Thymus (tissue), 14 donors: ENCODE measurements around the gene LALBA. TPM values are rescaled to one million over a fixed set of nuclear protein-coding genes. Genes with fewer than 3 reads are reported as not detected.

Source experiments
- DNase-seq, 9 donors: peaks; one replicate each; pipeline ENCODE4 v3.0.0-alpha.2; 2013; ENCODE audit warnings: low spot score in 9 of 9, low read depth in 6 of 9, missing footprints in 1 of 9
- H3K27ac ChIP-seq, 2 donors: one replicate each; pipeline ENCODE4 v1.5.1; 2013; ENCODE audit warnings: control low read depth in 1 of 2, low read depth in 1 of 2, low read length in 1 of 2, mild to moderate bottlenecking in 1 of 2, moderate library complexity in 1 of 2
- H3K27me3 ChIP-seq, 2 donors: one replicate each; pipeline ENCODE4 v1.5.1; 2013; ENCODE audit warnings: low read length in 1 of 2; ENCODE audit not compliant: control insufficient read depth in 2 of 2, insufficient read depth in 1 of 2
- H3K36me3 ChIP-seq, 2 donors: one replicate each; pipeline ENCODE4 v1.5.1; 2013; ENCODE audit warnings: low read length in 1 of 2, mild to moderate bottlenecking in 1 of 2, moderate library complexity in 1 of 2; ENCODE audit not compliant: control insufficient read depth in 2 of 2, insufficient read depth in 2 of 2
- H3K4me1 ChIP-seq, 2 donors: one replicate each; pipeline ENCODE4 v1.5.1; 2013; ENCODE audit warnings: low read length in 2 of 2; ENCODE audit not compliant: control insufficient read depth in 2 of 2, insufficient read depth in 2 of 2
- H3K4me3 ChIP-seq, 2 donors: one replicate each; pipeline ENCODE4 v1.5.1; 2013; ENCODE audit warnings: low read length in 2 of 2, control low read depth in 1 of 2, mild to moderate bottlenecking in 1 of 2
- H3K9me3 ChIP-seq, 2 donors: one replicate each; pipeline ENCODE4 v1.5.1; 2013; ENCODE audit warnings: low read length in 1 of 2, mild to moderate bottlenecking in 1 of 2; ENCODE audit not compliant: control insufficient read depth in 2 of 2, insufficient read depth in 1 of 2
- WGBS: extraction: QIAGEN DNeasy Blood & Tissue Kit; methylation state at CpG from one replicate; pipeline ENCODE4 v1.1.7; 2013; 5-methylcytosine and 5-hydroxymethylcytosine counted together
- long read RNA-seq, 10 donors: transcript quantifications; one replicate each; lab custom pipeline, GENCODE V29; 2026
- polyA plus RNA-seq: library from polyadenylated mRNA; stranded (reverse); fragments of 200-250 nt; gene quantifications from one replicate; pipeline ENCODE4 v1.2.3, GENCODE V29; 2013
- total RNA-seq: library from RNA; stranded (reverse); fragments of 120-200 nt; gene quantifications from one replicate; pipeline ENCODE4 v1.2.4, GENCODE V29; 2013
- donor health status: healthy.

Gene LALBA
- 0.14 TPM for total RNA-seq
- polyA plus RNA-seq = 0.68 TPM
- long read RNA-seq, donor 1 = 0 reads
- long read RNA-seq, donor 2 = 0 reads
- long read RNA-seq, donor 3 = 0 reads
- long read RNA-seq, donor 4 = 0 reads
- long read RNA-seq, donor 5, partial matches to known transcripts = 0 of 1 reads
- long read RNA-seq, donor 5, other reads (novel, unspliced or antisense) = 0 of 1 reads
- long read RNA-seq, donor 6 = 0 reads
- long read RNA-seq, donor 7 = 0 reads
- long read RNA-seq, donor 8 = 0 reads
- long read RNA-seq, donor 9 = 0 reads
- long read RNA-seq, donor 10 = 0 reads

DNA sequence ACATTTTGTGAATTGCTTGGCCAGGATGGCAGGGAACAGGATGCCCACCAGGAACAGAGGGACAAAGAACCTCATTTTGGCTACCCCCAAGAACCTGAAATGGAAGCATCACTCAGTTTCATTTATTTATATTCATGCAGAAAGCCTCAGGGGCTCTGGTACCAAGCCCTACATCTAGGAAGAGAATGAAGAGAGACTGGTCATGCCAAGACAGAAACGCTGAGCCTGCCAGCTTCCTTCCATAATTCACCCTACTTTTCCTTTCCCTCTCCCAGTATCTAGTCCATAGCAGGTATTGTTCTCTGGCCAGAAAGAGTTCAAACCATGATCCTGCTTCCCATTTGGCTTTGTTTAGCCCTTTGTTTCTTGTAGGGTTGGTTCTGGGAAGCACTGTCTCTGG is at the start of gene LALBA:
LALBA (minus strand) TSS at position 101 of the 400 bp plus-strand sequence; CDS start at position 75, 26 bp downstream.
- DNase-seq = no peak
- Histone ChIP-seq H3K27ac (no peak within 1 kb of the TSS), H3K4me1 (no peaks in the 10 kb centered on the region), H3K27me3 (no peaks in the 10 kb centered on the region), H3K36me3 (no peaks in the 10 kb centered on the region), H3K4me3 (no peak within 1 kb of the TSS), H3K9me3 (no peaks in the 10 kb centered on the region)
- WGBS = 77% methylated on average over 1 of the region's 1 CpG

GRCh38 chr12:48618541-48618940 is 48.7 kb upstream of the LALBA start:
- Histone ChIP-seq H3K27ac (no peak overlapping the region), H3K27me3 (no peaks in the 10 kb centered on the region), H3K36me3 (no peaks in the 10 kb centered on the region), H3K9me3 (no peaks in the 10 kb centered on the region), H3K4me3 (no peak overlapping the region), H3K4me1 (no peaks in the 10 kb centered on the region)
- peak; percentile 27 to 85 (median 70) for DNase-seq
- 26% methylated on average over 7 of the region's 7 CpGs for WGBS

DNA sequence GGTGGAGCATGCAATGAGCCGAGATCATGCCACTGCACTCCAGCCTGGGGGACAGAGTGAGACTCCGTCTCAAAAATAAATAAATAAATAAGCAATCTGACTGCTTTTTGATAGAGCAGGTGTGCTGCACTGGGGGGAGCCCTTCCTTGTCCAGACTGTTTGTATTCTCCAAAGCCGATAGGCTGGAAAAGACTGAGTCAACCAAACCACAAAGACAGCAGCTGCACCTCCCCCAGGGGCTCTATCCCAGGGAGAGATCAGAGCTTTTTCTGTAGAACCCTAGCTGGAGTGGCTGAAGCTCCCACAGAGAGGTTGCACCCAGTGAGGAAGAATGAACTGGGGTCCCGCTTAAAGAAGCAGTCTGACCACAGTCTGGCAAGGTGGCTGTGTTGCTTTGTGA is 45.8 kb upstream of the LALBA start:
- Histone ChIP-seq H3K4me1 (no peaks in the 10 kb centered on the region), H3K4me3 (no peak overlapping the region), H3K9me3 (no peaks in the 10 kb centered on the region), H3K27me3 (no peaks in the 10 kb centered on the region), H3K36me3 (no peaks in the 10 kb centered on the region), H3K27ac (no peak overlapping the region)
- WGBS = 97% methylated on average over 4 of the region's 4 CpGs
- no peak for DNase-seq

DNA sequence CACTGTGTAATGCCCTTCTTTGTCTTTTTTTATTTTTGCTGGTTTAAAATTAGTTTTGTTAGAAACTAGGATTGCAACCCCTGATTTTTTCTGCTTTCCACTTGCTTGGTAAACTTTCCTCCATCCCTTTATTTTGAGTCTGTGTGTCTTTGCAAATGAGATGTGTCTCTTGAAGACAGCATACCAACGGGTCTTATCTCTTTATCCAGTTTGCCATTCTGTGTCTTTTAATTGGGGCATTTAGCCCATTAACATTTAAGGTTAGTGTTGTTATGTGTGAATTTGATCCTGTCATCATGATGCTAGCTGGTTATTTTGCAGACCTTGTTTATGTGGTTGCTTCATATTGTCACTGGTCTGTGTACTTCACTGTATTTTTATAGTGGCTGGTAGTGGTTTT is 43.5 kb upstream of the LALBA start:
- H3K27ac ChIP-seq = no peak overlapping the region
- no peaks in the 10 kb centered on the region for H3K27me3 ChIP-seq
- H3K9me3 ChIP-seq = no peaks in the 10 kb centered on the region
- no peaks in the 10 kb centered on the region for H3K4me1 ChIP-seq
- H3K36me3 ChIP-seq = no peaks in the 10 kb centered on the region
- H3K4me3 ChIP-seq = no peak overlapping the region
- WGBS = 92% methylated on average over 1 of the region's 1 CpG
- DNase-seq = no peak

GRCh38 chr12:48602192-48602989 is 32.5 kb upstream of the LALBA start:
- Histone ChIP-seq H3K4me1 (no peaks in the 10 kb centered on the region), H3K27me3 (no peaks in the 10 kb centered on the region), H3K4me3 (no peak overlapping the region), H3K27ac (no peak overlapping the region), H3K9me3 (peaks cover 0 to 9% of the 10 kb centered on the region in 2 donors), H3K36me3 (no peaks in the 10 kb centered on the region)
- DNase-seq = no peak
- WGBS = 91% methylated on average over 1 of the region's 1 CpG

DNA sequence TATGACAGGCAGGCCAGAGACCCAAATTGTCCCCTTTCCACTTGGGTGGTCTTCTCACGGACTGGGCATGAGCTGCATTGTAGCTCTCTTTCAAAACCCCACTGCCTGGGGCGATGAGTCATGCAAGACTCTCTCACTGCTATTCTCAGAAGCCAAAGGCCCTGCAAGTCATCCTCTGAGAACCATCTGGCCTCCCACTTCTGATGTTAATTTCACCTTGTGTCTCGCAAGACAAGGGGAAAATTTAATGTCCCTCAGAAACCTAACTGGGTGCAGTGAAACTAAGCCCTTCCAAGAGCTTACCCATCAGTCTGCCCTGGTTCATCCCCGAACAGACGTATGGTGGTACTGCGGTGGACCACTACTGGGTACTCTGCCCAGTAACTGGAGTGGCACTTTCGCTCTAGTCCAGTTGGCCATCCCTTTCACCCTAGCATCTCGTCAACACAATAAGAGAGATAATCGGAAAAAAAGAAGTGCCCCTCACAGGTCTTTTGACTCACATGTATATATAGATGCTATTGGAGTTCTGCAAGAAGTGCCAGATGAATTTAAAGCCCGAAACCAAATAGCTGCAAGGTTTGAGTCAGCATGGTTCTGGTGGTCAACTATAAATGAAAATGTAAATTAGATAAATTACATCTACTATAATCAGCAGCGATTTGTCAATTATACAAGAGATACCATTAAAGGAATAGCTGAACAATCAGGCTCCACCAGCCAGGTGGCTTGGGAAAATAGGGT is 31.3 kb upstream of the LALBA start:
- no peak overlapping the region for H3K27ac ChIP-seq
- no peak for DNase-seq
- no peaks in the 10 kb centered on the region for H3K4me1 ChIP-seq
- no peak overlapping the region for H3K4me3 ChIP-seq
- H3K9me3 ChIP-seq = peaks cover 0 to 7% of the 10 kb centered on the region in 2 donors
- H3K27me3 ChIP-seq = no peaks in the 10 kb centered on the region
- no peaks in the 10 kb centered on the region for H3K36me3 ChIP-seq
- WGBS = 93% methylated on average over 11 of the region's 11 CpGs

DNA sequence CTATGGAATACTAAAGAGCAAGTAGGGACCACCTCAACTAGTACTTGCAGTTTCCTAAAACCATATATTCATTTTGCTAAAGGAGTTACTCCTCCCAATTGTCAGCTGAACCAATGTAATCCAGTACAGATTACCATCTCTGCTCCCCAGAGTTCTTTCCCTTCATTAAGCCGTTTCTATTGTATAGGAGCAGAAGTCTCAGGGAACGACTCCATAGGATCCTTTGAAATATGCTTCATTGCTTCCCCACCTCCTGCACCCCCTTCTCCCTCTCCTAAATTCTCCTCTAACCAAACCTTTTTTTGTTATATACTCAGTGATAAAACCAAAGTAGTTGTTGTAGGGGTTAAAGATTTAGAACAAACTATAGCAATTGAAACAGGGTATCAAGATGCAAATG is 30.7 kb upstream of the LALBA start:
- no peak overlapping the region for H3K27ac ChIP-seq
- no peaks in the 10 kb centered on the region for H3K36me3 ChIP-seq
- H3K4me1 ChIP-seq = no peaks in the 10 kb centered on the region
- no peak overlapping the region for H3K4me3 ChIP-seq
- 85% methylated on average over 2 of the region's 2 CpGs for WGBS
- H3K27me3 ChIP-seq = no peaks in the 10 kb centered on the region
- no peak for DNase-seq
- H3K9me3 ChIP-seq = peaks cover 0 to 3% of the 10 kb centered on the region in 2 donors

- 82% methylated on average over 2 of the region's 2 CpGs for WGBS
- Histone ChIP-seq H3K9me3 (no peaks in the 10 kb centered on the region), H3K4me1 (no peaks in the 10 kb centered on the region), H3K27me3 (no peaks in the 10 kb centered on the region), H3K27ac (no peak overlapping the region), H3K36me3 (no peaks in the 10 kb centered on the region), H3K4me3 (no peak overlapping the region)
- no peak for DNase-seq
Observed at GRCh38 chr12:48592591-48593086, 22.8 kb upstream of the LALBA start.

DNA sequence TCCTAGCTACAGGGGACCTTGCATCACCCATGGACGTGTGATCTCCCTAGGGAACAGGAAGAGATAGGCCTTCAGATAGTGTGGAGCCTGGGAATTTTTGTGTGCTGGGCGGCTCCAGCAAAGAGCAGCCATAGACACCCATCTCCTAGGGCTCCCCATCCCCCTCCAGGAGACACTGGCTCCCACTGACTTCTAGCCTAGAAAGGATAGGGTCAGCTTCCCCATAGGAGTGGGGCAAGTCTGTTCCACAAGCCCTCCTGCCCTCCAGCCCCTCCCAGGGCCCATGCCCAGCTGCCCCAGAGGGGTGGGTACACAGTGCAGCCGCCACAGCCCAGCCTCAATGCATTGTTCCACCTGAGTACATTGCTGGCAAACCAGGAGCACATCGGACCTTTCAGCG is 16.5 kb upstream of the LALBA start:
- WGBS = 98% methylated on average over 5 of the region's 5 CpGs

More for the DNA sequence above, 16.5 kb upstream of the LALBA start:
- peaks cover 0 to 2% of the 10 kb centered on the region in 2 donors for H3K27me3 ChIP-seq
- no peak overlapping the region for H3K27ac ChIP-seq
- no peaks in the 10 kb centered on the region for H3K4me1 ChIP-seq
- no peaks in the 10 kb centered on the region for H3K9me3 ChIP-seq
- H3K4me3 ChIP-seq = no peak overlapping the region
- DNase-seq = no peak
- no peaks in the 10 kb centered on the region for H3K36me3 ChIP-seq
